Measurements from ENCODE around the gene SPATS2L. TPM values are rescaled to one million over a fixed set of nuclear protein-coding genes. Genes with fewer than 3 reads are reported as not detected.
A peak's percentile ranks its signal among the peaks of the same experiment; 100 is the strongest.

SPATS2L gene
- total and polyA plus RNA-seq, 2 experiments from 2014 or later = 159 to 202 TPM

- Histone ChIP-seq H2AFZ (no peak overlapping the region), H3K4me3 (no peak overlapping the region), H3K36me3 (replicated peaks; ENCODE audit: insufficient read depth, low read depth) (no peaks in the 10 kb centered on the region), H3K27me3 (no peaks in the 10 kb centered on the region), H3K79me2 (peaks cover 92% of the 10 kb centered on the region), H3K27ac (peak overlapping the region; percentile 75), H3K4me1 (ENCODE audit: insufficient read depth) (peaks cover 61% of the 10 kb centered on the region), H3K9me3 (ENCODE audit: low read depth) (no peaks in the 10 kb centered on the region), H3K4me2 (peak overlapping the region; percentile 11), H3K9me2 (replicated peaks; ENCODE audit: insufficient read depth) (no peaks in the 10 kb centered on the region), H4K20me1 (ENCODE audit: insufficient read depth, poor library complexity, severe bottlenecking) (peaks cover 13% of the 10 kb centered on the region)
- no peak for DNase-seq (ENCODE audit: low spot score)
- TF ChIP-seq EZH2phosphoT487 (IDR thresholded peaks at IDR 0.05; ENCODE audit: low read depth, severe bottlenecking, unreplicated experiment) (no peak), EZH2 (IDR thresholded peaks at IDR 0.05; ENCODE audit: borderline replicate concordance) (no peak)
- TF ChIP-seq, protein P1, sequence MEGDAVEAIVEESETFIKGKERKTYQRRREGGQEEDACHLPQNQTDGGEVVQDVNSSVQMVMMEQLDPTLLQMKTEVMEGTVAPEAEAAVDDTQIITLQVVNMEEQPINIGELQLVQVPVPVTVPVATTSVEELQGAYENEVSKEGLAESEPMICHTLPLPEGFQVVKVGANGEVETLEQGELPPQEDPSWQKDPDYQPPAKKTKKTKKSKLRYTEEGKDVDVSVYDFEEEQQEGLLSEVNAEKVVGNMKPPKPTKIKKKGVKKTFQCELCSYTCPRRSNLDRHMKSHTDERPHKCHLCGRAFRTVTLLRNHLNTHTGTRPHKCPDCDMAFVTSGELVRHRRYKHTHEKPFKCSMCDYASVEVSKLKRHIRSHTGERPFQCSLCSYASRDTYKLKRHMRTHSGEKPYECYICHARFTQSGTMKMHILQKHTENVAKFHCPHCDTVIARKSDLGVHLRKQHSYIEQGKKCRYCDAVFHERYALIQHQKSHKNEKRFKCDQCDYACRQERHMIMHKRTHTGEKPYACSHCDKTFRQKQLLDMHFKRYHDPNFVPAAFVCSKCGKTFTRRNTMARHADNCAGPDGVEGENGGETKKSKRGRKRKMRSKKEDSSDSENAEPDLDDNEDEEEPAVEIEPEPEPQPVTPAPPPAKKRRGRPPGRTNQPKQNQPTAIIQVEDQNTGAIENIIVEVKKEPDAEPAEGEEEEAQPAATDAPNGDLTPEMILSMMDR (IDR thresholded peaks at IDR 0.05; ENCODE audit: poor library complexity) = no peak
- WGBS (ENCODE audit: low lambda C conversion rate, missing lambda C conversion rate) = 70% methylated on average over 3 of the region's 3 CpGs
Observed at GRCh38 chr2:200353120-200353519, 46.6 kb downstream of the SPATS2L start.

DNA sequence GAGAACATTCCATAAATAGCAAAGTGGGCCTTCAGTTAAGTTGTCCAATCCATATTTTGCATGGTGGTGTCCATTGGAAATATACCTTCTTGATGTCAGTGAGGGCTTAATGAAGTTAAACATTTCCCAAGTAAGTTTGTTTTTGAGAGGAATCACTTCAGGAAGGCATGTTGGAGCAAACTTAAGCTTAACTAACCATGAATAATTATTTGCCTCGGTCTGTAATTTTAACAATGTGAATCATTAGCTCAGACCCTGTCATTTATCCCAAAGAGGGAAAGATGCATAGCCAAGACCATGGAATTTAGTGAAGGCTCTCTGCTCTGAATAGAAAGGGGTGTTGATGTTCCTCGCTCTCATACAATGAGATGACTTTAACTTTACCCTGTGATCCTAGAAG lies 47.4 kb downstream of the SPATS2L start:
- H3K4me2 ChIP-seq = no peak overlapping the region
- no peaks in the 10 kb centered on the region for H3K9me3 ChIP-seq (ENCODE audit: low read depth)
- peaks cover 16% of the 10 kb centered on the region for H4K20me1 ChIP-seq (ENCODE audit: insufficient read depth, poor library complexity, severe bottlenecking)
- no peak overlapping the region for H2AFZ ChIP-seq
- peak overlapping the region; percentile 75 for H3K27ac ChIP-seq
- TF ChIP-seq EZH2 (IDR thresholded peaks at IDR 0.05; ENCODE audit: borderline replicate concordance) = no peak
- no peaks in the 10 kb centered on the region for H3K9me2 ChIP-seq (replicated peaks; ENCODE audit: insufficient read depth)
- no peaks in the 10 kb centered on the region for H3K27me3 ChIP-seq
- peaks cover 63% of the 10 kb centered on the region for H3K4me1 ChIP-seq (ENCODE audit: insufficient read depth)
- peaks cover 92% of the 10 kb centered on the region for H3K79me2 ChIP-seq
- WGBS (ENCODE audit: low lambda C conversion rate, missing lambda C conversion rate) = 81% methylated on average over 2 of the region's 2 CpGs
- H3K4me3 ChIP-seq = no peak overlapping the region
- H3K36me3 ChIP-seq (replicated peaks; ENCODE audit: insufficient read depth, low read depth) = no peaks in the 10 kb centered on the region
- no peak for DNase-seq (ENCODE audit: low spot score)

- no peak overlapping the region for H3K4me3 ChIP-seq
- no peaks in the 10 kb centered on the region for H3K36me3 ChIP-seq (replicated peaks; ENCODE audit: insufficient read depth, low read depth)
- H3K9me2 ChIP-seq (replicated peaks; ENCODE audit: insufficient read depth) = no peaks in the 10 kb centered on the region
- H3K27ac ChIP-seq = peak overlapping the region; percentile 35
- H3K4me2 ChIP-seq = no peak overlapping the region
- peaks cover 63% of the 10 kb centered on the region for H3K4me1 ChIP-seq (ENCODE audit: insufficient read depth)
- WGBS (ENCODE audit: low lambda C conversion rate, missing lambda C conversion rate) = 73% methylated on average over 11 of the region's 11 CpGs
- no peak for DNase-seq (ENCODE audit: low spot score)
- no peak overlapping the region for H2AFZ ChIP-seq
- peaks cover 18% of the 10 kb centered on the region for H4K20me1 ChIP-seq (ENCODE audit: insufficient read depth, poor library complexity, severe bottlenecking)
- H3K9me3 ChIP-seq (ENCODE audit: low read depth) = no peaks in the 10 kb centered on the region
- TF ChIP-seq EZH2 (IDR thresholded peaks at IDR 0.05; ENCODE audit: borderline replicate concordance) = no peak
- no peaks in the 10 kb centered on the region for H3K27me3 ChIP-seq
- H3K79me2 ChIP-seq = peaks cover 92% of the 10 kb centered on the region
Observed at GRCh38 chr2:200354833-200355751, 48.6 kb downstream of the SPATS2L start.

- Histone ChIP-seq H3K27ac (peak overlapping the region; percentile 43), H3K4me2 (no peak overlapping the region), H3K27me3 (no peaks in the 10 kb centered on the region), H2AFZ (no peak overlapping the region), H3K36me3 (replicated peaks; ENCODE audit: insufficient read depth, low read depth) (no peaks in the 10 kb centered on the region), H3K4me1 (ENCODE audit: insufficient read depth) (peaks cover 54% of the 10 kb centered on the region), H3K9me2 (replicated peaks; ENCODE audit: insufficient read depth) (no peaks in the 10 kb centered on the region), H3K79me2 (peaks cover 89% of the 10 kb centered on the region), H4K20me1 (ENCODE audit: insufficient read depth, poor library complexity, severe bottlenecking) (peaks cover 15% of the 10 kb centered on the region), H3K9me3 (ENCODE audit: low read depth) (no peaks in the 10 kb centered on the region), H3K4me3 (no peak overlapping the region)
- TF ChIP-seq, protein P1 (IDR thresholded peaks at IDR 0.05; ENCODE audit: poor library complexity) = no peak
- no peak for TF ChIP-seq EZH2 (IDR thresholded peaks at IDR 0.05; ENCODE audit: borderline replicate concordance)
- no peak for DNase-seq (ENCODE audit: low spot score)
- 98% methylated on average over 1 of the region's 1 CpG for WGBS (ENCODE audit: low lambda C conversion rate, missing lambda C conversion rate)
Observed at GRCh38 chr2:200356321-200356720, 49.8 kb downstream of the SPATS2L start.
